HL-60 (cell line): Measurements from ENCODE around the gene CHAF1A.
A peak's percentile ranks its signal among the peaks of the same experiment; 100 is the strongest.

Source experiments
- GABPA ChIP-seq: IDR thresholded peaks from 2 replicates; pipeline ENCODE4 v1.6.1; 2012; ENCODE audit warnings: low read depth
- POLR2AphosphoS5 ChIP-seq: IDR thresholded peaks from 2 replicates; pipeline ENCODE4 v1.6.1; 2012; ENCODE audit warnings: low read depth
- SPI1 ChIP-seq: IDR thresholded peaks from 2 replicates; pipeline ENCODE4 v1.6.1; 2012; ENCODE audit warnings: low read depth, mild to moderate bottlenecking, borderline replicate concordance
- TF ChIP-seq, protein P1 (sequence below): IDR thresholded peaks from one replicate; pipeline ENCODE4 v1.5.1; 2011; ENCODE audit warnings: low read length, control low read depth, inconsistent platforms; ENCODE audit not compliant: insufficient read depth
- TF ChIP-seq, protein P2 (sequence below): IDR thresholded peaks from 2 replicates; pipeline ENCODE4 v1.6.1; 2012; ENCODE audit warnings: low read depth; ENCODE audit not compliant: insufficient replicate concordance

DNA sequence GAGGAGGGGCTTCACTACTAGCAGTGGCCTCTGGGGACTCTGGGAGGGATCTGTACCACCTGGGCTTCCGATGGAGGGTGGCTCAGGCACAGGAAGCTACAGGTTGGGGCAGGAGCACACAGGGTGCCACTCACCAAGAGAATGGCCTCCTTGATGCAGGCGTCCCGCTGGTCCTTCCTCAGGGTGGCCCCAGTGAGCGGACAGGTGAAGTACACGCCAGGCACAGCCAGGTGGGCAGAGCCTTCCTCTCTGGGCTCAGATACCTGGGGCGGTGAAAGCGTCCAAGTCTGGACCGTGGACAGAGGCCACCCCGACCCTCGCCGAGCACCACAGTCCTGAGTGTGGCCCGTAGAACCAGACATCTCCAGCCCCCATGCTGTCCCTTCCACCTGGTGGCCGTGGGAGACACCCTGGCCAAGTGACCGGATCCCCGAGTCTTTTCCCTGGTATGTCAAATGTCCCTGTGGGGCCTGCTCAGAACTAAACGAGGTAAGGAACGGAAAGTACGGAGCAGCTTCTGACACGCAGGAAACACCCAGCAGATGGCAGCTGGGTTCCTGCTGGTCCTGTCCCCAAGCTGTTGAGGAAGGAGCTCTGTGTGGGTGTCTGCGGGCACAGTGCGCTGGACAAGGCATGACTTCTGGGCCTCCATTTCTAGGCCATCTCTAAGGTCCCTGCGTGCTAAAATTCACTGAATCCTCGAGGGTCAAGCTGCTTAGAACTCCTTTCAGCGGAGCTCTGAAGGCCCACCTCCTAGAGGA lies 50.0 kb downstream of the CHAF1A start:
- TF ChIP-seq, protein P1, sequence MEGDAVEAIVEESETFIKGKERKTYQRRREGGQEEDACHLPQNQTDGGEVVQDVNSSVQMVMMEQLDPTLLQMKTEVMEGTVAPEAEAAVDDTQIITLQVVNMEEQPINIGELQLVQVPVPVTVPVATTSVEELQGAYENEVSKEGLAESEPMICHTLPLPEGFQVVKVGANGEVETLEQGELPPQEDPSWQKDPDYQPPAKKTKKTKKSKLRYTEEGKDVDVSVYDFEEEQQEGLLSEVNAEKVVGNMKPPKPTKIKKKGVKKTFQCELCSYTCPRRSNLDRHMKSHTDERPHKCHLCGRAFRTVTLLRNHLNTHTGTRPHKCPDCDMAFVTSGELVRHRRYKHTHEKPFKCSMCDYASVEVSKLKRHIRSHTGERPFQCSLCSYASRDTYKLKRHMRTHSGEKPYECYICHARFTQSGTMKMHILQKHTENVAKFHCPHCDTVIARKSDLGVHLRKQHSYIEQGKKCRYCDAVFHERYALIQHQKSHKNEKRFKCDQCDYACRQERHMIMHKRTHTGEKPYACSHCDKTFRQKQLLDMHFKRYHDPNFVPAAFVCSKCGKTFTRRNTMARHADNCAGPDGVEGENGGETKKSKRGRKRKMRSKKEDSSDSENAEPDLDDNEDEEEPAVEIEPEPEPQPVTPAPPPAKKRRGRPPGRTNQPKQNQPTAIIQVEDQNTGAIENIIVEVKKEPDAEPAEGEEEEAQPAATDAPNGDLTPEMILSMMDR, result no peak
- peak; percentile 32; the same call in 1 of the 2 replicates for TF ChIP-seq POLR2AphosphoS5
- TF ChIP-seq, protein P2, sequence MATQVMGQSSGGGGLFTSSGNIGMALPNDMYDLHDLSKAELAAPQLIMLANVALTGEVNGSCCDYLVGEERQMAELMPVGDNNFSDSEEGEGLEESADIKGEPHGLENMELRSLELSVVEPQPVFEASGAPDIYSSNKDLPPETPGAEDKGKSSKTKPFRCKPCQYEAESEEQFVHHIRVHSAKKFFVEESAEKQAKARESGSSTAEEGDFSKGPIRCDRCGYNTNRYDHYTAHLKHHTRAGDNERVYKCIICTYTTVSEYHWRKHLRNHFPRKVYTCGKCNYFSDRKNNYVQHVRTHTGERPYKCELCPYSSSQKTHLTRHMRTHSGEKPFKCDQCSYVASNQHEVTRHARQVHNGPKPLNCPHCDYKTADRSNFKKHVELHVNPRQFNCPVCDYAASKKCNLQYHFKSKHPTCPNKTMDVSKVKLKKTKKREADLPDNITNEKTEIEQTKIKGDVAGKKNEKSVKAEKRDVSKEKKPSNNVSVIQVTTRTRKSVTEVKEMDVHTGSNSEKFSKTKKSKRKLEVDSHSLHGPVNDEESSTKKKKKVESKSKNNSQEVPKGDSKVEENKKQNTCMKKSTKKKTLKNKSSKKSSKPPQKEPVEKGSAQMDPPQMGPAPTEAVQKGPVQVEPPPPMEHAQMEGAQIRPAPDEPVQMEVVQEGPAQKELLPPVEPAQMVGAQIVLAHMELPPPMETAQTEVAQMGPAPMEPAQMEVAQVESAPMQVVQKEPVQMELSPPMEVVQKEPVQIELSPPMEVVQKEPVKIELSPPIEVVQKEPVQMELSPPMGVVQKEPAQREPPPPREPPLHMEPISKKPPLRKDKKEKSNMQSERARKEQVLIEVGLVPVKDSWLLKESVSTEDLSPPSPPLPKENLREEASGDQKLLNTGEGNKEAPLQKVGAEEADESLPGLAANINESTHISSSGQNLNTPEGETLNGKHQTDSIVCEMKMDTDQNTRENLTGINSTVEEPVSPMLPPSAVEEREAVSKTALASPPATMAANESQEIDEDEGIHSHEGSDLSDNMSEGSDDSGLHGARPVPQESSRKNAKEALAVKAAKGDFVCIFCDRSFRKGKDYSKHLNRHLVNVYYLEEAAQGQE, result no peak
- TF ChIP-seq SPI1, result no peak
- no peak for TF ChIP-seq GABPA
